Purkinje cell (primary cell): Measurements from ENCODE around the gene ANXA8L1. TPM values are rescaled to one million over a fixed set of nuclear protein-coding genes. Genes with fewer than 3 reads are reported as not detected.

Source experiments
- polyA plus RNA-seq: library from polyadenylated mRNA; unstranded; fragments of >200 nt; fragmentation: Nextera tagmentation; gene quantifications from 2 replicates; pipeline ENCODE4 v1.2.1, GENCODE V29; 2014

ANXA8L1 gene, protein sequence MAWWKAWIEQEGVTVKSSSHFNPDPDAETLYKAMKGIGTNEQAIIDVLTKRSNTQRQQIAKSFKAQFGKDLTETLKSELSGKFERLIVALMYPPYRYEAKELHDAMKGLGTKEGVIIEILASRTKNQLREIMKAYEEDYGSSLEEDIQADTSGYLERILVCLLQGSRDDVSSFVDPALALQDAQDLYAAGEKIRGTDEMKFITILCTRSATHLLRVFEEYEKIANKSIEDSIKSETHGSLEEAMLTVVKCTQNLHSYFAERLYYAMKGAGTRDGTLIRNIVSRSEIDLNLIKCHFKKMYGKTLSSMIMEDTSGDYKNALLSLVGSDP
- polyA plus RNA-seq, result not detected in 2 replicates

DNA sequence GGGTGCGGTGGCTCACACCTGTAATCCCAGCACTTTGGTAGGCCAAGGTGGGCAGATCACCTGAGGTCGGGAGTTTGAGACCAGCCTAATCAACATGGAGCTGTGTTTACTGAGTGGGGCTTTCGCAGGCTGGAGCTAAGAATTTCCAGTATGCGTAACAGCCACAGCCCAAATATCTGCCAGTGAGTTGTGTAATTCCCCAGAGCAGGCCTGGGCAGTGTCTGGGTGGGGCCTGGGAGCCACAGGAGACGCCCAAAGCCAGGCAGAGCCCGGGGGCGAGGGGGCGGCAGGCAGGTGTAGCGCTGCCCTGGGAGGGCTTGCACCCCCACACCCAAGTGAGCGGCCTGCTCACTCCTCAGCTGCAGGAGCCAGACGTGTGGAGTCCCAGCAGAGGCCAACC, at the start of gene ANXA8L1:
Gene ANXA8L1, plus strand, starts transcription at position 371 of the 400 bp plus-strand sequence. CDS start 76 bp downstream, outside the sequence.

Other genes with a start within 250 kb of the ANXA8L1 start
- gene ANTXRL, start 88.8 kb upstream of the ANXA8L1 start, polyA plus RNA-seq, result not detected in 2 replicates
- gene NPY4R, start 90.2 kb downstream of the ANXA8L1 start, polyA plus RNA-seq, result not detected in 2 replicates
- not detected in 2 replicates for gene GPRIN2, start 180.9 kb downstream of the ANXA8L1 start, polyA plus RNA-seq
- 0.32 and 0.81 TPM in 2 replicates for gene SYT15, start 203.4 kb downstream of the ANXA8L1 start, polyA plus RNA-seq